GM18526 (cell line): ENCODE measurements around the gene TOM1L2.

Experiments
- POLR2A ChIP-seq: IDR thresholded peaks from 3 replicates; pipeline ENCODE4 v1.6.1; 2011; ENCODE audit not compliant: insufficient read length; ENCODE audit errors: extremely low read depth

The TOM1L2 gene

DNA sequence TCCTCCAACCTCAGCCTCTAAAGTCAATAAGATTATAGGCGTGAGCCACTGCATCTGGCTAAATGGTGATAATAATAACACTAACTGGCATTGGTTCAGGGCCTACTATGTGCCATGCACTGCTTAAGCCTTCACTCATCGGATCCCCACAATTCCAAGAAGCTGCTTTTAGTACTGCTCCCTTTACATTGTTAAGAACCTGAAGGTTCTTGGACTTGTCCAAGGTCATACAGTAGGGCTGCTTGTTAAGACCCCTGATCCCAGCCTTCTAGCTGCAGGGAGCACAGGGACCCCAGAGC lies 142.0 kb downstream of the TOM1L2 start:
- TF ChIP-seq POLR2A = no peak

- TF ChIP-seq POLR2A = no peak
Measured at GRCh38 chr17:17827826-17828621, 144.2 kb downstream of the TOM1L2 start.

DNA sequence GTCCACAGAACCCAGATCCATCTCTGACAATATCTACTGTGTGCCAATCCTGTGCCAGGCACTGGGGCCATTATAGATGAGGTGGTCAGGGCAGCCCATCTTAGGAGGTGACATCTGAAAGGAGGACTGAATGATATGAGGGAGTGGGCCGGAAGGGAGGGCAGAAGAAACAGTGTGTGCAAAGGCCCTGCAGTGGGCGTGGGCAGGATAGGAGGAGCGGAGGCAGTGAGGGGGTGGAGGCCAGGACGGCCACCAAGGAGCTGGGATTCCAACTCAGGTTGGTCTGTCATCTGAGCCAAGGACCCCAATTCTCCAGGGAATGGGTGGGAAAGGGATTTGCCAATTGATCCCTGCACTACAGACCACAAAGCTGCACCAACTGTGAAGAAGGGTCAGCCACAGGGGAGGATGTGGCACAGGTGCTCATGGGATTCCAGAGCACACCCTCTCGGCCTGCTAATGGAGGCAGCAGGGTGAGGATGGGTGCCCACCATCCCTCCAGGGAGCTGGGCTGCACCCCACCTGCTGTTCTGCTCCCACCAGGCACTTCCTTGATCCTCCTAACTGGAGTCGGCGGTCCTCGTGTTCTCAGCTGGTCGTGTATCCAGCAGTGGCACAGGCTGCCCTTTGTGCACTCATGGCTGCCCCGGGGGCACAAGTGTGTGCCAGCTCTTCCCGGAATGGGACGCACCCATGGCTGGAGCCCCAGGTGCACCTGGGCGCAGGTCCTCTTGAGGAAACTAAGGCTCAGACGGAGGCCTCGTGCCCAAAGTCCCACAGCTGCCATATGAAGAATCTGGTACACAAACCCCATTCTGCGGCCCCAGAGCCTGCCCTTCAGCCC lies 145.0 kb downstream of the TOM1L2 start:
- no peak for TF ChIP-seq POLR2A

GRCh38 chr17:17826342-17826713 lies 145.9 kb downstream of the TOM1L2 start:
- TF ChIP-seq POLR2A = no peak

DNA sequence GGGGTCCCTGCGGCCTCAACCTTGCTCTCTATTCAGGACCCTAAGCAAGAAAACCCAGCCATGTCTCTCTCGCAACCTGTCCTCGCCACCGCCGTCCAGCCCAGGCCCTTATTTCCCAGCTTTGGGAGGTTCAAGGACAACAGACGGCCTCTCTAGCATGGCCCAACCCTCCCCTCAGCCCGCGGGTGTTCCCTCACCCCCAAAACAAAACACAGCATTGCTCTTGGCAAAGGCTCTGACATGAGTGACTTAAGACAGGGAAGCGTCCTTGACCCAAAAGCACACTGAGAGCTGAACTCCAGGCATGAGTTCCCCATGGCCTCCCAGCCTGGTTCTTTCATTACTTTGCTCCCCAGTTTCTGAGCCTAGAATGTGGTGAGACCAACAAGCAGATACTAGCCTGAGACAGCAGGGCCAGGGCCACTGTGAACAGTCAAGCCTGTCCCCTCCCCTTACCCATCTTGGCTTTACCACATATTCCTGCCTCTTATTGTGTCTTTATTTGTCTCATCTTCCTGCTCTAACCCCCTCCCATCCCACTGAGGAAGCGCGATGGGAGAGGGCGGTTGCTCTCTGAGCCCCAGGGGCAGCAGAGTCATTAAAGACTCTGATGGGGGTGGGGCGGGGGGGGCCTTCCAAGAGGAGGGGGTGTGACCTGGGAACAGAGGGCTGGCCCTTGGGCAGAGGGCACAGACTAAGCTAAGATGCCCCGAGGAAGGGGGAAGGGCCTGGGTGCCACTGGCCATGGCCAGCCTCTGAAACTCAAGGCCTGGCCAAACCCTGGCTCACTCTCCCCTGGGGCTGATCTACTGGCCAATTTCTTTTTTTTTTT lies 147.2 kb downstream of the TOM1L2 start:
- no peak for TF ChIP-seq POLR2A

- TF ChIP-seq POLR2A = no peak
Measured at GRCh38 chr17:17824119-17824782, 147.9 kb downstream of the TOM1L2 start.

GRCh38 chr17:17823433-17824118 lies 148.6 kb downstream of the TOM1L2 start:
- TF ChIP-seq POLR2A = peak; percentile 67

GRCh38 chr17:17822616-17823015 lies 149.6 kb downstream of the TOM1L2 start:
- TF ChIP-seq POLR2A = peak; percentile 19

GRCh38 chr17:17822189-17822588 lies 150.0 kb downstream of the TOM1L2 start:
- no peak for TF ChIP-seq POLR2A

GRCh38 chr17:17820463-17821158 lies 151.6 kb downstream of the TOM1L2 start:
- no peak for TF ChIP-seq POLR2A

- TF ChIP-seq POLR2A = no peak
Measured at GRCh38 chr17:17820046-17820445, 152.2 kb downstream of the TOM1L2 start.

GRCh38 chr17:17819561-17819995 lies 152.6 kb downstream of the TOM1L2 start:
- peak; percentile 24 for TF ChIP-seq POLR2A

DNA sequence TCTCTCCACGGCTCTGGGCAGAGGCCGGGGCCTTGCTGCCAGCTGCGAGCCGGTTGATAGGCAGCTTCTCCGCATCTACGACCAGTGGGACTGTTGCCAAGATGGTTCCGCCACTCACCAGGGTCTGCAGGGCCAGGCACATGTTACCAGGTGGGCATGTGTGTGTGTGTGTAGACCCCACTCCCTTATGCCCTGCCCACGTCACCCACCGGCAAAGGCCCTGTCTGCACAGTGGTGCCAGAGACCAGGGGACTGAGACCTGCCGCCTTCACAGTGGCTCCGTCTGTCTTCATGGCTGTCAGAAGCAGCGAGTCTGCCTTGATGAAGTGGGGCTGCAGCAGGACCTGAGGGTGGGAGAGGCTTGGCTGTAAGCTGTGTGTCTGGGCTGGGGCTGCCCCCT lies 153.1 kb downstream of the TOM1L2 start:
- TF ChIP-seq POLR2A = no peak

DNA sequence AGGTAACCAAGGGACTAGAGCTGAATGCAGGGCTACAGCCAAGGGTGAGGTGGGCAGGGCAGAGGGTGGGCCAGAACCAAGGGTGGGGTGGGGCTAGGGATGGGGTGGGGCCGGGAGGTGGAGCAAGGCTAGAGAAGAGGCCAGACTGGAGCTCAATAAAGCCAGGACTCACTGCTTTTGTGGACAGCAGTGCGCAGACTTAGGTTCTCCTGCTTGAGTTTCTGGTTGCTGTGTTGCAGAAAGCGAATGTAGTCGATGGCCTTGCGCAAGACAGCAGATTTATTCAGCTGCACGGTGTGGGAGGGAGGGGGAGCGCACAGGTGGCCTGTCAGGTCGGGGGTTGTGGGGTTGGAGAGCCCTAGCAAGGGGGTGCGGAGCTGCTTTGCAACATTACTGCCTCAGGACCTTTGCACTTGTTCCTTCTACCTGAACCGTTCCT lies 154.1 kb downstream of the TOM1L2 start:
- no peak for TF ChIP-seq POLR2A
